ENCODE data around the gene PTPRJ. TPM values are rescaled to one million over a fixed set of nuclear protein-coding genes. Genes with fewer than 3 reads are reported as not detected.

The PTPRJ gene
- total and polyA plus RNA-seq, 10 donors: 6.4 to 135 (median 74.6) TPM

- DNase-seq: no peak
- no peak for TF ChIP-seq POLR2A (IDR thresholded peaks at IDR 0.05)
- TF ChIP-seq CTCF (IDR thresholded peaks at IDR 0.05 in 8 of 11, conservative IDR thresholded peaks at IDR 0.05 in 3 of 11): no peak
- no peak for TF ChIP-seq POLR2AphosphoS5 (IDR thresholded peaks at IDR 0.05)
- H3K27me3 ChIP-seq (replicated peaks in 1 of 7): no peaks in the 10 kb centered on the region
- no peaks in the 10 kb centered on the region for H3K36me3 ChIP-seq
- H3K4me3 ChIP-seq: no peak overlapping the region
- peaks cover 39 to 100% (median 85%) of the 10 kb centered on the region in 6 donors for H3K4me1 ChIP-seq
- no peaks in the 10 kb centered on the region for H3K9me3 ChIP-seq
- intact Hi-C loops (cut with DNase I; ENCODE audit: low total_unique reads): no loop called here
- H3K27ac ChIP-seq: peak overlapping the region in 7 of 8 donors; percentile 5 to 85 (median 79)
- WGBS, 5 donors: 40 to 50% (median 46%) methylated on average over 6 of the region's 6 CpGs
Measured at GRCh38 chr11:48106166-48106565, 125.8 kb downstream of the PTPRJ start.

GRCh38 chr11:48107188-48107704 lies 126.9 kb downstream of the PTPRJ start:
- WGBS, 5 donors: 25 to 44% (median 37%) methylated on average over 7 of the region's 7 CpGs
- intact Hi-C loops (cut with DNase I; ENCODE audit: low total_unique reads): no loop called here
- peaks cover 0 to 2% (median 0%) of the 10 kb centered on the region in 6 donors for H3K36me3 ChIP-seq
- H3K27me3 ChIP-seq (replicated peaks in 1 of 7): no peaks in the 10 kb centered on the region
- TF ChIP-seq POLR2AphosphoS5 (IDR thresholded peaks at IDR 0.05): peak in 2 of 3 donors; percentile 25 to 72
- TF ChIP-seq POLR2A (IDR thresholded peaks at IDR 0.05): no peak
- TF ChIP-seq CTCF (IDR thresholded peaks at IDR 0.05 in 8 of 11, conservative IDR thresholded peaks at IDR 0.05 in 3 of 11): no peak
- peak; percentile 86 for DNase-seq
- no peaks in the 10 kb centered on the region for H3K9me3 ChIP-seq
- H3K4me3 ChIP-seq: peak overlapping the region in 1 of 8 donors; percentile 29
- H3K27ac ChIP-seq: peak overlapping the region in 5 of 8 donors; percentile 58 to 85 (median 80)
- H3K4me1 ChIP-seq: peaks cover 39 to 100% (median 89%) of the 10 kb centered on the region in 6 donors

GRCh38 chr11:48108231-48109045 lies 128.1 kb downstream of the PTPRJ start:
- TF ChIP-seq POLR2A (IDR thresholded peaks at IDR 0.05) (no peak), POLR2AphosphoS5 (IDR thresholded peaks at IDR 0.05) (no peak), CTCF (IDR thresholded peaks at IDR 0.05 in 8 of 11, conservative IDR thresholded peaks at IDR 0.05 in 3 of 11) (no peak)
- Histone ChIP-seq H3K4me1 (peaks cover 39 to 91% (median 80%) of the 10 kb centered on the region in 6 donors), H3K4me3 (no peak overlapping the region), H3K9me3 (peaks cover 0 to 1% (median 0%) of the 10 kb centered on the region in 8 donors), H3K27ac (peak overlapping the region; percentile 22 to 85 (median 78)), H3K36me3 (peaks cover 0 to 14% (median 0%) of the 10 kb centered on the region in 6 donors), H3K27me3 (replicated peaks in 1 of 7) (no peaks in the 10 kb centered on the region)
- DNase-seq: no peak
- intact Hi-C loops (cut with DNase I; ENCODE audit: low total_unique reads): no loop called here
- WGBS, 5 donors: 59 to 69% (median 65%) methylated on average over 11 of the region's 11 CpGs
